RWPE2 (cell line): ENCODE data around the gene PGLYRP3.

Experiments
- ATAC-seq: fragments of 200-7000 bp; cut with Tn5 transposase; 3 replicates; pipeline ENCODE4 v1.9.1; 2021; ENCODE audit warnings: low read depth
- DNase-seq: peaks from one replicate; pipeline ENCODE4 v3.0.0-alpha.2; 2020; ENCODE audit warnings: low spot score
- H3K27ac ChIP-seq: fragments of 450-650 bp; 2 replicates; pipeline ENCODE4 v1.5.1; 2017; ENCODE audit warnings: mild to moderate bottlenecking; ENCODE audit not compliant: poor library complexity, severe bottlenecking
- H3K27me3 ChIP-seq: fragments of 250-450 bp; sonication (Bioruptor Pico); 2 replicates; pipeline ENCODE4 v1.5.1; 2021; ENCODE audit warnings: mild to moderate bottlenecking, moderate library complexity; ENCODE audit not compliant: insufficient read depth, poor library complexity, severe bottlenecking
- H3K36me3 ChIP-seq: fragments of 250-450 bp; sonication (Bioruptor Pico); 2 replicates; pipeline ENCODE4 v1.5.1; 2020; ENCODE audit warnings: low read depth, mild to moderate bottlenecking, moderate library complexity
- H3K4me1 ChIP-seq: fragments of 250-450 bp; sonication (Bioruptor Pico); 2 replicates; pipeline ENCODE4 v1.5.1; 2021; ENCODE audit warnings: mild to moderate bottlenecking, moderate library complexity; ENCODE audit not compliant: insufficient read depth, poor library complexity, severe bottlenecking
- H3K4me3 ChIP-seq: fragments of 250-450 bp; sonication (Bioruptor Pico); 2 replicates; pipeline ENCODE4 v1.5.1; 2021; ENCODE audit warnings: mild to moderate bottlenecking, moderate library complexity; ENCODE audit not compliant: severe bottlenecking
- H3K9me3 ChIP-seq: fragments of 250-450 bp; sonication (Bioruptor Pico); 2 replicates; pipeline ENCODE4 v1.5.1; 2021; ENCODE audit warnings: mild to moderate bottlenecking, moderate library complexity; ENCODE audit not compliant: severe bottlenecking
- TF ChIP-seq, protein P1 (sequence below): fragments of 450-650 bp; IDR thresholded peaks from one replicate; pipeline ENCODE4 v1.5.1; 2017; ENCODE audit warnings: mild to moderate bottlenecking, moderate library complexity; ENCODE audit not compliant: poor library complexity, severe bottlenecking

The PGLYRP3 gene

DNA sequence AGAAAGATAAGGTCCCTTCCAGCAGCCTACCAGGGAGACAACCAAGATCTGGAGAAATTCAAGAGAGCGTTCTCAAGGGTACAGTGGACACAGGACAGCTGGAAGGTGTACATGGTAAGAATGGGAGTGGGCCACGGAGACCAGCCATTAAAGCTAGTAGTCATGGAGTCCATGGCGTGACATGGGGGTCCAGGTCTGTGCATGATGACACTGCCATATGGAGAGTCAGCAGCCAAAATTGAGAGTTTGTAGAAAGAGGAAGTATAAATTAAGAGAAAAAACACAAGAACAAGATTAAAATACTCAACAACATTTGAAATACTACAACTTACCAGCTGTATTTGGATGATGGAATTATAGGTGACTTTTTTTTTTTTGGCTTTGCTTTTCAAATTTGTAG is 61.2 kb downstream of the PGLYRP3 start:
- no peak for ATAC-seq
- Histone ChIP-seq H3K27ac (no peak overlapping the region), H3K36me3 (no peaks in the 10 kb centered on the region), H3K4me1 (no peaks in the 10 kb centered on the region), H3K9me3 (no peaks in the 10 kb centered on the region), H3K4me3 (no peak overlapping the region), H3K27me3 (no peaks in the 10 kb centered on the region)
- DNase-seq = no peak
- TF ChIP-seq, protein P1, sequence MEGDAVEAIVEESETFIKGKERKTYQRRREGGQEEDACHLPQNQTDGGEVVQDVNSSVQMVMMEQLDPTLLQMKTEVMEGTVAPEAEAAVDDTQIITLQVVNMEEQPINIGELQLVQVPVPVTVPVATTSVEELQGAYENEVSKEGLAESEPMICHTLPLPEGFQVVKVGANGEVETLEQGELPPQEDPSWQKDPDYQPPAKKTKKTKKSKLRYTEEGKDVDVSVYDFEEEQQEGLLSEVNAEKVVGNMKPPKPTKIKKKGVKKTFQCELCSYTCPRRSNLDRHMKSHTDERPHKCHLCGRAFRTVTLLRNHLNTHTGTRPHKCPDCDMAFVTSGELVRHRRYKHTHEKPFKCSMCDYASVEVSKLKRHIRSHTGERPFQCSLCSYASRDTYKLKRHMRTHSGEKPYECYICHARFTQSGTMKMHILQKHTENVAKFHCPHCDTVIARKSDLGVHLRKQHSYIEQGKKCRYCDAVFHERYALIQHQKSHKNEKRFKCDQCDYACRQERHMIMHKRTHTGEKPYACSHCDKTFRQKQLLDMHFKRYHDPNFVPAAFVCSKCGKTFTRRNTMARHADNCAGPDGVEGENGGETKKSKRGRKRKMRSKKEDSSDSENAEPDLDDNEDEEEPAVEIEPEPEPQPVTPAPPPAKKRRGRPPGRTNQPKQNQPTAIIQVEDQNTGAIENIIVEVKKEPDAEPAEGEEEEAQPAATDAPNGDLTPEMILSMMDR = no peak

DNA sequence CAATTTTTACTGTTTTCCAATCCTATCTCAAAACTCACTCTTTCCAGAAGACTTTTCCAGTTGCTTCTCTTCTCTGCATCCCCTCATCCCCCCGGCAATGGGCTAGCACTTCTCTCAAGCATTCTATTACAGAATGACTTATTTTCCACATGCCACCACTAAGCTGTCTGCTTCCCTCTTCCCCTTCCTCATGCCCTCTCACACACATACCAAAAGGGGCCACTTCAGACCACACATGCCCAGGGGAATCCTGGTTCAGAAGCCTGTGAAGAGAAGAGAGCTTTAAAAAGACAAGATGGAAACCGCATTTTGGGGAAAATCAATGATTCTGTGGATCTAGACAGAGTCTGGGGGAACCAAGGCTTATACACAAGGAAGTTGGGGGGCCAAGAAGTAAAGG is 61.7 kb downstream of the PGLYRP3 start:
- TF ChIP-seq, protein P1 = no peak
- DNase-seq = no peak
- no peaks in the 10 kb centered on the region for H3K9me3 ChIP-seq
- H3K4me3 ChIP-seq = no peak overlapping the region
- no peaks in the 10 kb centered on the region for H3K36me3 ChIP-seq
- no peak overlapping the region for H3K27ac ChIP-seq
- no peak for ATAC-seq
- H3K27me3 ChIP-seq = no peaks in the 10 kb centered on the region
- H3K4me1 ChIP-seq = no peaks in the 10 kb centered on the region

- Histone ChIP-seq H3K9me3 (no peaks in the 10 kb centered on the region), H3K36me3 (no peaks in the 10 kb centered on the region), H3K4me1 (no peaks in the 10 kb centered on the region), H3K27ac (no peak overlapping the region), H3K27me3 (no peaks in the 10 kb centered on the region), H3K4me3 (no peak overlapping the region)
- DNase-seq = no peak
- TF ChIP-seq, protein P1 = no peak
- ATAC-seq = no peak
Observed at GRCh38 chr1:153250166-153250565, 62.6 kb downstream of the PGLYRP3 start.

- no peaks in the 10 kb centered on the region for H3K27me3 ChIP-seq
- no peaks in the 10 kb centered on the region for H3K4me1 ChIP-seq
- H3K9me3 ChIP-seq = no peaks in the 10 kb centered on the region
- no peak overlapping the region for H3K4me3 ChIP-seq
- DNase-seq = no peak
- H3K36me3 ChIP-seq = no peaks in the 10 kb centered on the region
- TF ChIP-seq, protein P1 = no peak
- H3K27ac ChIP-seq = no peak overlapping the region
- ATAC-seq = no peak
Observed at GRCh38 chr1:153248176-153248879, 64.4 kb downstream of the PGLYRP3 start.
